ENCODE results near the gene API5.

The API5 gene

GRCh38 chr11:43378897-43379296, 67.1 kb downstream of the API5 start:
- Mint-ChIP-seq H3K36me3 (peaks cover 14% of the 10 kb centered on the region), H3K9me3 (no peaks in the 10 kb centered on the region), H3K4me1 (peaks cover 14% of the 10 kb centered on the region), H3K4me3 (no peak overlapping the region), H3K27me3 (no peaks in the 10 kb centered on the region), H3K27ac (no peak overlapping the region)
- no peak for DNase-seq (ENCODE audit: low spot score in 2 of 2)
- no peak for ATAC-seq (ENCODE audit: low read depth)

GRCh38 chr11:43381802-43382201, 70.0 kb downstream of the API5 start:
- no peak overlapping the region for H3K27ac Mint-ChIP-seq
- H3K4me3 Mint-ChIP-seq, result no peak overlapping the region
- ATAC-seq (ENCODE audit: low read depth) (no peak), DNase-seq (ENCODE audit: low spot score in 2 of 2) (no peak)
- peaks cover 12% of the 10 kb centered on the region for H3K36me3 Mint-ChIP-seq
- peaks cover 6% of the 10 kb centered on the region for H3K4me1 Mint-ChIP-seq
- H3K9me3 Mint-ChIP-seq, result no peaks in the 10 kb centered on the region
- H3K27me3 Mint-ChIP-seq, result no peaks in the 10 kb centered on the region

GRCh38 chr11:43382614-43383013, 70.8 kb downstream of the API5 start:
- Mint-ChIP-seq H3K4me1 (peaks cover 6% of the 10 kb centered on the region), H3K27ac (no peak overlapping the region), H3K4me3 (no peak overlapping the region), H3K27me3 (no peaks in the 10 kb centered on the region), H3K36me3 (peaks cover 12% of the 10 kb centered on the region), H3K9me3 (no peaks in the 10 kb centered on the region)
- DNase-seq (ENCODE audit: low spot score in 2 of 2) (no peak), ATAC-seq (ENCODE audit: low read depth) (no peak)

GRCh38 chr11:43384393-43384792, 72.6 kb downstream of the API5 start:
- Mint-ChIP-seq H3K27me3 (no peaks in the 10 kb centered on the region), H3K27ac (no peak overlapping the region), H3K4me3 (no peak overlapping the region), H3K36me3 (peaks cover 13% of the 10 kb centered on the region), H3K9me3 (no peaks in the 10 kb centered on the region), H3K4me1 (peaks cover 4% of the 10 kb centered on the region)
- ATAC-seq (ENCODE audit: low read depth) (no peak), DNase-seq (ENCODE audit: low spot score in 2 of 2) (no peak)

- Mint-ChIP-seq H3K27ac (no peak overlapping the region), H3K9me3 (no peaks in the 10 kb centered on the region), H3K36me3 (peaks cover 39% of the 10 kb centered on the region), H3K27me3 (no peaks in the 10 kb centered on the region), H3K4me3 (no peak overlapping the region), H3K4me1 (peaks cover 2% of the 10 kb centered on the region)
- no peak for DNase-seq (ENCODE audit: low spot score in 2 of 2)
- no peak for ATAC-seq (ENCODE audit: low read depth)
Observed at GRCh38 chr11:43392713-43393112, 80.9 kb downstream of the API5 start.

GRCh38 chr11:43393765-43394355, 82.1 kb downstream of the API5 start:
- Mint-ChIP-seq H3K36me3 (peaks cover 46% of the 10 kb centered on the region), H3K4me3 (no peak overlapping the region), H3K4me1 (peaks cover 2% of the 10 kb centered on the region), H3K27me3 (no peaks in the 10 kb centered on the region), H3K27ac (no peak overlapping the region), H3K9me3 (no peaks in the 10 kb centered on the region)
- no peak for ATAC-seq (ENCODE audit: low read depth)
- no peak for DNase-seq (ENCODE audit: low spot score in 2 of 2)
